HCT116 (cell line): ENCODE data around the gene ZNF777. TPM values are rescaled to one million over a fixed set of nuclear protein-coding genes. Genes with fewer than 3 reads are reported as not detected.

ENCODE experiments used
- ATAC-seq: fragments of 200-7000 bp; cut with Tn5 transposase; 2 replicates; pipeline ENCODE4 v1.9.1; 2020; ENCODE audit warnings: mild to moderate bottlenecking, moderate library complexity
- BruUV-seq: library from RNA; stranded (reverse); fragments of 400-500 nt; replicated peaks from 2 replicates; lab custom pipeline; 2021; lab: Mats Ljungman, UMichigan
- CTCF ChIA-PET: fragments of 300-600 bp; sonication (Branson Sonifier 250); formaldehyde crosslinking; loops from one replicate; lab custom pipeline; 2021; ENCODE audit warnings: antibody characterized with exemption; lab: Charles Lee
- POLR2A ChIA-PET: fragments of 300-600, 350-600 bp; sonication (Branson Sonifier 250); formaldehyde crosslinking; loops from one replicate; lab custom pipeline; 2021; ENCODE audit warnings: antibody characterized with exemption; lab: Charles Lee
- RAD21 ChIA-PET, 2 experiments: fragments of 300-600 bp; sonication (Branson Sonifier 250); formaldehyde crosslinking; loops; one replicate each; lab custom pipeline; 2023; ENCODE audit warnings: low total read pairs in 2 of 2; ENCODE audit not compliant: uncharacterized antibody in 2 of 2, unreplicated experiment in 2 of 2, low non-redundant PET in 1 of 2; lab: Charles Lee
- DNase-seq: peaks from one replicate; pipeline ENCODE4 v3.0.0-alpha.2; 2010; ENCODE audit warnings: low read depth, low spot score
- H2AFZ ChIP-seq: fragments of 200-600 bp; shearing (Covaris generic), sonication (generic); 2 replicates; pipeline ENCODE4 v1.6.1; 2017; ENCODE audit warnings: low read depth, mixed run types, mixed read lengths, antibody characterized with exemption, low read length; ENCODE audit not compliant: poor library complexity, severe bottlenecking
- H3K27ac ChIP-seq: 2 replicates; pipeline ENCODE4 v1.5.1; 2012; ENCODE audit warnings: low read depth, low read length
- H3K27me3 ChIP-seq: fragments of 200-600 bp; sonication (generic); 2 replicates; pipeline ENCODE4 v1.6.1; 2016; ENCODE audit warnings: mixed run types, low read length, mixed read lengths; ENCODE audit not compliant: insufficient read depth
- H3K36me3 ChIP-seq, 2 experiments: fragments of 200-500 bp in 1 of 2; fragments of 200-600 bp in 1 of 2; sonication (Bioruptor generic) in 1 of 2; sonication (generic) in 1 of 2; 2 replicates each; pipeline versions ENCODE4 v1.5.1 to v1.6.1; 2014 to 2016; ENCODE audit warnings: low read length in 2 of 2, inconsistent platforms in 1 of 2, mixed read lengths in 1 of 2, mixed run types in 1 of 2; ENCODE audit not compliant: insufficient read depth in 2 of 2, control insufficient read depth in 1 of 2
- H3K4me1 ChIP-seq, 2 experiments: fragments of 200-600 bp in 1 of 2; sonication (generic) in 1 of 2; 2 replicates each; pipeline versions ENCODE4 v1.5.1 to v1.6.1; 2012 to 2017; ENCODE audit warnings: low read length in 2 of 2, inconsistent platforms in 1 of 2, mild to moderate bottlenecking in 1 of 2, mixed read lengths in 1 of 2, mixed run types in 1 of 2, moderate library complexity in 1 of 2; ENCODE audit not compliant: insufficient read depth in 2 of 2, control insufficient read depth in 1 of 2
- H3K4me2 ChIP-seq: fragments of 200-600 bp; sonication (generic); 2 replicates; pipeline ENCODE4 v1.6.1; 2017; ENCODE audit warnings: mixed run types, low read length, mixed read lengths
- H3K4me3 ChIP-seq, 2 experiments: fragments of 200-600 bp in 1 of 2; sonication (generic) in 1 of 2; replicated peaks in 1 of 2; 2 replicates each; pipeline ENCODE4 v1.5.1; 2011 to 2016; ENCODE audit warnings: low read length in 2 of 2, control low read depth in 1 of 2, low read depth in 1 of 2, mild to moderate bottlenecking in 1 of 2, mixed read lengths in 1 of 2, mixed run types in 1 of 2
- H3K79me2 ChIP-seq: fragments of 200-600 bp; sonication (generic); 2 replicates; pipeline ENCODE4 v1.6.1; 2017; ENCODE audit warnings: mild to moderate bottlenecking, mixed run types, low read length, moderate library complexity, mixed read lengths; ENCODE audit not compliant: insufficient read depth
- H3K9ac ChIP-seq: fragments of 200-600 bp; sonication (generic); 2 replicates; pipeline ENCODE4 v1.6.1; 2016; ENCODE audit warnings: low read length, mixed read lengths
- H3K9me2 ChIP-seq: fragments of 200-600 bp; sonication (generic), shearing (Covaris generic); 2 replicates; pipeline ENCODE4 v1.6.1; 2017; ENCODE audit warnings: mixed run types, mild to moderate bottlenecking, moderate library complexity; ENCODE audit not compliant: insufficient read depth
- H3K9me3 ChIP-seq, 2 experiments: fragments of 200-500 bp in 1 of 2; fragments of 200-600 bp in 1 of 2; sonication (Bioruptor generic) in 1 of 2; sonication (generic) in 1 of 2; 2 replicates each; pipeline ENCODE4 v1.6.1; 2014 to 2017; ENCODE audit warnings: low read length in 2 of 2, mixed read lengths in 2 of 2, inconsistent platforms in 1 of 2, low read depth in 1 of 2, mild to moderate bottlenecking in 1 of 2, mixed run types in 1 of 2, moderate library complexity in 1 of 2; ENCODE audit not compliant: control insufficient read depth in 1 of 2, insufficient read depth in 1 of 2
- H4K20me1 ChIP-seq: fragments of 200-600 bp; sonication (generic), shearing (Covaris generic); 2 replicates; pipeline ENCODE4 v1.6.1; 2017; ENCODE audit warnings: mixed run types, mild to moderate bottlenecking, moderate library complexity; ENCODE audit not compliant: insufficient read depth
- CBX3 ChIP-seq: IDR thresholded peaks from 2 replicates; pipeline ENCODE4 v1.6.1; 2012; ENCODE audit warnings: low read depth
- CEBPB ChIP-seq: IDR thresholded peaks from 2 replicates; pipeline ENCODE4 v1.6.1; 2012; ENCODE audit warnings: low read depth
- JUND ChIP-seq: IDR thresholded peaks from 2 replicates; pipeline ENCODE4 v1.6.1; 2012
- RAD21 ChIP-seq: IDR thresholded peaks from 2 replicates; pipeline ENCODE4 v1.6.1; 2012; ENCODE audit warnings: low read depth, mild to moderate bottlenecking
- SIN3A ChIP-seq: IDR thresholded peaks from 2 replicates; pipeline ENCODE4 v1.6.1; 2012; ENCODE audit warnings: low read depth
- ZNF274 ChIP-seq: fragments of 200-500 bp; sonication (Bioruptor generic); IDR thresholded peaks from 2 replicates; pipeline ENCODE4 v1.6.1; 2014; ENCODE audit warnings: mild to moderate bottlenecking, low read depth, low read length, inconsistent platforms
- intact Hi-C: fragments of 100-400 bp; cut with micrococcal nuclease; formaldehyde crosslinking; loops from 2 replicates; pipeline ENCODE4 v1.10.0; 2022
- total RNA-seq: library from RNA; stranded (reverse); gene quantifications from one replicate; pipeline ENCODE4 v1.2.1, GENCODE V29; 2021; ENCODE audit not compliant: unreplicated experiment
- TF ChIP-seq, protein P1 (sequence below): IDR thresholded peaks from 2 replicates; pipeline ENCODE4 v1.6.1; 2012
- TF ChIP-seq, protein P2 (sequence below), 3 experiments: fragments of 200-600 bp in 1 of 3; sonication (generic) in 1 of 3; IDR thresholded peaks in 2 of 3; conservative IDR thresholded peaks in 1 of 3; 2 replicates each; pipeline ENCODE4 v1.5.1; 2012 to 2017; ENCODE audit warnings: low read depth in 2 of 3, low read length in 2 of 3, antibody characterized with exemption in 1 of 3, borderline replicate concordance in 1 of 3, control low read depth in 1 of 3, mild to moderate bottlenecking in 1 of 3, mixed read lengths in 1 of 3, mixed run types in 1 of 3, moderate library complexity in 1 of 3; ENCODE audit not compliant: insufficient read depth in 1 of 3
- TF ChIP-seq, protein P3 (sequence below): IDR thresholded peaks from 2 replicates; pipeline ENCODE4 v1.6.1; 2012; ENCODE audit warnings: low read depth

Gene ZNF777
- total RNA-seq, 1 experiment from 2014 or later: 15.6 TPM

DNA sequence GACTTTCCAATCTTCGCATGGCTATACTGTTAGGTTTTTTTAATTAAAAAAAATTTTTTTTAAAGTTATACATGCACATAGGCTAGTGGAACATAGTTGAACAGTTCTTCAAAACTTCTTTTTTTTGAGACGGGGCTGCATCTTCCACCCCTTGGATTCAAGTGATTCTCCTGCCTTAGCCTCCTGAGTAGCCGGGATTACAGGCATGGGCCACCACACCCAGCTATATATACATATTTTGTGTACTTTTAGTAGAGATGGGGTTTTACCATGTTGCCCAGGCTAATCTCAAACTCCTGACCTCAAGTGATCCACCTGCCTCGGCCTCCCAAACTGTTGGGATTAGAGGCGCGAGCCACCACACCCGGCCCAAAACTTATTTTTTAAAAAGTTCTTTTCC, 17.3 kb downstream of the ZNF777 start:
- DNase-seq (no peak), ATAC-seq (no peak)
- Histone ChIP-seq H3K27ac (no peak overlapping the region), H3K4me2 (no peak overlapping the region), H3K4me3 (no peak overlapping the region), H3K4me1 (no peaks in the 10 kb centered on the region), H3K9ac (no peak overlapping the region), H3K9me2 (no peaks in the 10 kb centered on the region), H3K27me3 (no peaks in the 10 kb centered on the region), H3K79me2 (no peaks in the 10 kb centered on the region), H4K20me1 (no peaks in the 10 kb centered on the region), H2AFZ (no peak overlapping the region), H3K9me3 (no peaks in the 10 kb centered on the region), H3K36me3 (peaks cover 6 to 16% of the 10 kb centered on the region in 2 experiments)
- ChIA-PET CTCF (interaction anchor here (1.5 kb wide), 1 partner anchor 17 kb away, joined by 3 read pairs; no protein-coding TSS in a partner anchor), POLR2A (no interaction called here), RAD21 (no interaction called here)
- TF ChIP-seq SIN3A: no peak
- TF ChIP-seq JUND: no peak
- TF ChIP-seq RAD21: no peak
- TF ChIP-seq, protein P1, sequence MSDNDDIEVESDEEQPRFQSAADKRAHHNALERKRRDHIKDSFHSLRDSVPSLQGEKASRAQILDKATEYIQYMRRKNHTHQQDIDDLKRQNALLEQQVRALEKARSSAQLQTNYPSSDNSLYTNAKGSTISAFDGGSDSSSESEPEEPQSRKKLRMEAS: no peak
- no peak for TF ChIP-seq ZNF274
- TF ChIP-seq, protein P2, sequence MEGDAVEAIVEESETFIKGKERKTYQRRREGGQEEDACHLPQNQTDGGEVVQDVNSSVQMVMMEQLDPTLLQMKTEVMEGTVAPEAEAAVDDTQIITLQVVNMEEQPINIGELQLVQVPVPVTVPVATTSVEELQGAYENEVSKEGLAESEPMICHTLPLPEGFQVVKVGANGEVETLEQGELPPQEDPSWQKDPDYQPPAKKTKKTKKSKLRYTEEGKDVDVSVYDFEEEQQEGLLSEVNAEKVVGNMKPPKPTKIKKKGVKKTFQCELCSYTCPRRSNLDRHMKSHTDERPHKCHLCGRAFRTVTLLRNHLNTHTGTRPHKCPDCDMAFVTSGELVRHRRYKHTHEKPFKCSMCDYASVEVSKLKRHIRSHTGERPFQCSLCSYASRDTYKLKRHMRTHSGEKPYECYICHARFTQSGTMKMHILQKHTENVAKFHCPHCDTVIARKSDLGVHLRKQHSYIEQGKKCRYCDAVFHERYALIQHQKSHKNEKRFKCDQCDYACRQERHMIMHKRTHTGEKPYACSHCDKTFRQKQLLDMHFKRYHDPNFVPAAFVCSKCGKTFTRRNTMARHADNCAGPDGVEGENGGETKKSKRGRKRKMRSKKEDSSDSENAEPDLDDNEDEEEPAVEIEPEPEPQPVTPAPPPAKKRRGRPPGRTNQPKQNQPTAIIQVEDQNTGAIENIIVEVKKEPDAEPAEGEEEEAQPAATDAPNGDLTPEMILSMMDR (IDR thresholded peaks at IDR 0.05 in 2 of 3, conservative IDR thresholded peaks at IDR 0.05 in 1 of 3; ENCODE audit: borderline replicate concordance in 1 of 3, insufficient read depth in 1 of 3, low read depth in 2 of 3, low read length in 2 of 3): no peak
- TF ChIP-seq CBX3: no peak
- TF ChIP-seq CEBPB: no peak
- TF ChIP-seq, protein P3, sequence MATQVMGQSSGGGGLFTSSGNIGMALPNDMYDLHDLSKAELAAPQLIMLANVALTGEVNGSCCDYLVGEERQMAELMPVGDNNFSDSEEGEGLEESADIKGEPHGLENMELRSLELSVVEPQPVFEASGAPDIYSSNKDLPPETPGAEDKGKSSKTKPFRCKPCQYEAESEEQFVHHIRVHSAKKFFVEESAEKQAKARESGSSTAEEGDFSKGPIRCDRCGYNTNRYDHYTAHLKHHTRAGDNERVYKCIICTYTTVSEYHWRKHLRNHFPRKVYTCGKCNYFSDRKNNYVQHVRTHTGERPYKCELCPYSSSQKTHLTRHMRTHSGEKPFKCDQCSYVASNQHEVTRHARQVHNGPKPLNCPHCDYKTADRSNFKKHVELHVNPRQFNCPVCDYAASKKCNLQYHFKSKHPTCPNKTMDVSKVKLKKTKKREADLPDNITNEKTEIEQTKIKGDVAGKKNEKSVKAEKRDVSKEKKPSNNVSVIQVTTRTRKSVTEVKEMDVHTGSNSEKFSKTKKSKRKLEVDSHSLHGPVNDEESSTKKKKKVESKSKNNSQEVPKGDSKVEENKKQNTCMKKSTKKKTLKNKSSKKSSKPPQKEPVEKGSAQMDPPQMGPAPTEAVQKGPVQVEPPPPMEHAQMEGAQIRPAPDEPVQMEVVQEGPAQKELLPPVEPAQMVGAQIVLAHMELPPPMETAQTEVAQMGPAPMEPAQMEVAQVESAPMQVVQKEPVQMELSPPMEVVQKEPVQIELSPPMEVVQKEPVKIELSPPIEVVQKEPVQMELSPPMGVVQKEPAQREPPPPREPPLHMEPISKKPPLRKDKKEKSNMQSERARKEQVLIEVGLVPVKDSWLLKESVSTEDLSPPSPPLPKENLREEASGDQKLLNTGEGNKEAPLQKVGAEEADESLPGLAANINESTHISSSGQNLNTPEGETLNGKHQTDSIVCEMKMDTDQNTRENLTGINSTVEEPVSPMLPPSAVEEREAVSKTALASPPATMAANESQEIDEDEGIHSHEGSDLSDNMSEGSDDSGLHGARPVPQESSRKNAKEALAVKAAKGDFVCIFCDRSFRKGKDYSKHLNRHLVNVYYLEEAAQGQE: no peak
- intact Hi-C loops: no loop called here
- BruUV-seq: no TSS peak
